ENCODE results near the gene ZNF423.
"Not testable (repeated sequence)": the region's sequence is repeated elsewhere in the genome, so short reads cannot be mapped to it uniquely, and the experiment has no call there.

DNA sequence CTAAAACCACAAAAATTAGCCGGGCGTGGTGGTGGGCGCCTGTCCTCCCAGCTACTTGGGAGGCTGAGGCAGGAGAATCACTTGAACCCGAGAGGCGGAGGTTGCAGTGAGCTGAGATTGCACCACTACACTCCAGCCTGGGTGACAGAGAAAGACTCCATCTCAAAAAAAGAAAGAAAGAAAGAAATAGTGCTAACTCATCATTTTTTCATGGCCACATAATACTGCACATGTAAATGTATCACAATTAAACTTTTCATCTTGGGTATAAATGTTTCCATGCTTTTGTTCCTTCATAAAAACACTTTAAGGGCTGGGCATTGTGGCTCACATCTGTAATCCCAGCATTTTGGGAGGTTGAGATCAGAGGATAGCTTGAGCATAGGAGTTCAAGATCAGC lies 15.9 kb upstream of the ZNF423 start:
- TF ChIP-seq POLR2AphosphoS5 (IDR thresholded peaks at IDR 0.05; ENCODE audit: low read depth, low read length); TCF7L2 (IDR thresholded peaks at IDR 0.05; ENCODE audit: low read depth, low read length); SIN3A (IDR thresholded peaks at IDR 0.05; ENCODE audit: borderline replicate concordance, insufficient read depth, low read depth, low read length): not testable (repeated sequence)
- TF ChIP-seq, protein P1, sequence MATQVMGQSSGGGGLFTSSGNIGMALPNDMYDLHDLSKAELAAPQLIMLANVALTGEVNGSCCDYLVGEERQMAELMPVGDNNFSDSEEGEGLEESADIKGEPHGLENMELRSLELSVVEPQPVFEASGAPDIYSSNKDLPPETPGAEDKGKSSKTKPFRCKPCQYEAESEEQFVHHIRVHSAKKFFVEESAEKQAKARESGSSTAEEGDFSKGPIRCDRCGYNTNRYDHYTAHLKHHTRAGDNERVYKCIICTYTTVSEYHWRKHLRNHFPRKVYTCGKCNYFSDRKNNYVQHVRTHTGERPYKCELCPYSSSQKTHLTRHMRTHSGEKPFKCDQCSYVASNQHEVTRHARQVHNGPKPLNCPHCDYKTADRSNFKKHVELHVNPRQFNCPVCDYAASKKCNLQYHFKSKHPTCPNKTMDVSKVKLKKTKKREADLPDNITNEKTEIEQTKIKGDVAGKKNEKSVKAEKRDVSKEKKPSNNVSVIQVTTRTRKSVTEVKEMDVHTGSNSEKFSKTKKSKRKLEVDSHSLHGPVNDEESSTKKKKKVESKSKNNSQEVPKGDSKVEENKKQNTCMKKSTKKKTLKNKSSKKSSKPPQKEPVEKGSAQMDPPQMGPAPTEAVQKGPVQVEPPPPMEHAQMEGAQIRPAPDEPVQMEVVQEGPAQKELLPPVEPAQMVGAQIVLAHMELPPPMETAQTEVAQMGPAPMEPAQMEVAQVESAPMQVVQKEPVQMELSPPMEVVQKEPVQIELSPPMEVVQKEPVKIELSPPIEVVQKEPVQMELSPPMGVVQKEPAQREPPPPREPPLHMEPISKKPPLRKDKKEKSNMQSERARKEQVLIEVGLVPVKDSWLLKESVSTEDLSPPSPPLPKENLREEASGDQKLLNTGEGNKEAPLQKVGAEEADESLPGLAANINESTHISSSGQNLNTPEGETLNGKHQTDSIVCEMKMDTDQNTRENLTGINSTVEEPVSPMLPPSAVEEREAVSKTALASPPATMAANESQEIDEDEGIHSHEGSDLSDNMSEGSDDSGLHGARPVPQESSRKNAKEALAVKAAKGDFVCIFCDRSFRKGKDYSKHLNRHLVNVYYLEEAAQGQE (IDR thresholded peaks at IDR 0.05; ENCODE audit: insufficient read depth in 1 of 2, low read depth in 2 of 2, low read length in 1 of 2), result not testable (repeated sequence)
- TF ChIP-seq, protein P2, sequence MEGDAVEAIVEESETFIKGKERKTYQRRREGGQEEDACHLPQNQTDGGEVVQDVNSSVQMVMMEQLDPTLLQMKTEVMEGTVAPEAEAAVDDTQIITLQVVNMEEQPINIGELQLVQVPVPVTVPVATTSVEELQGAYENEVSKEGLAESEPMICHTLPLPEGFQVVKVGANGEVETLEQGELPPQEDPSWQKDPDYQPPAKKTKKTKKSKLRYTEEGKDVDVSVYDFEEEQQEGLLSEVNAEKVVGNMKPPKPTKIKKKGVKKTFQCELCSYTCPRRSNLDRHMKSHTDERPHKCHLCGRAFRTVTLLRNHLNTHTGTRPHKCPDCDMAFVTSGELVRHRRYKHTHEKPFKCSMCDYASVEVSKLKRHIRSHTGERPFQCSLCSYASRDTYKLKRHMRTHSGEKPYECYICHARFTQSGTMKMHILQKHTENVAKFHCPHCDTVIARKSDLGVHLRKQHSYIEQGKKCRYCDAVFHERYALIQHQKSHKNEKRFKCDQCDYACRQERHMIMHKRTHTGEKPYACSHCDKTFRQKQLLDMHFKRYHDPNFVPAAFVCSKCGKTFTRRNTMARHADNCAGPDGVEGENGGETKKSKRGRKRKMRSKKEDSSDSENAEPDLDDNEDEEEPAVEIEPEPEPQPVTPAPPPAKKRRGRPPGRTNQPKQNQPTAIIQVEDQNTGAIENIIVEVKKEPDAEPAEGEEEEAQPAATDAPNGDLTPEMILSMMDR (IDR thresholded peaks at IDR 0.05), result not testable (repeated sequence)
